ENCODE data around the gene GLIS1.

GLIS1 gene

DNA sequence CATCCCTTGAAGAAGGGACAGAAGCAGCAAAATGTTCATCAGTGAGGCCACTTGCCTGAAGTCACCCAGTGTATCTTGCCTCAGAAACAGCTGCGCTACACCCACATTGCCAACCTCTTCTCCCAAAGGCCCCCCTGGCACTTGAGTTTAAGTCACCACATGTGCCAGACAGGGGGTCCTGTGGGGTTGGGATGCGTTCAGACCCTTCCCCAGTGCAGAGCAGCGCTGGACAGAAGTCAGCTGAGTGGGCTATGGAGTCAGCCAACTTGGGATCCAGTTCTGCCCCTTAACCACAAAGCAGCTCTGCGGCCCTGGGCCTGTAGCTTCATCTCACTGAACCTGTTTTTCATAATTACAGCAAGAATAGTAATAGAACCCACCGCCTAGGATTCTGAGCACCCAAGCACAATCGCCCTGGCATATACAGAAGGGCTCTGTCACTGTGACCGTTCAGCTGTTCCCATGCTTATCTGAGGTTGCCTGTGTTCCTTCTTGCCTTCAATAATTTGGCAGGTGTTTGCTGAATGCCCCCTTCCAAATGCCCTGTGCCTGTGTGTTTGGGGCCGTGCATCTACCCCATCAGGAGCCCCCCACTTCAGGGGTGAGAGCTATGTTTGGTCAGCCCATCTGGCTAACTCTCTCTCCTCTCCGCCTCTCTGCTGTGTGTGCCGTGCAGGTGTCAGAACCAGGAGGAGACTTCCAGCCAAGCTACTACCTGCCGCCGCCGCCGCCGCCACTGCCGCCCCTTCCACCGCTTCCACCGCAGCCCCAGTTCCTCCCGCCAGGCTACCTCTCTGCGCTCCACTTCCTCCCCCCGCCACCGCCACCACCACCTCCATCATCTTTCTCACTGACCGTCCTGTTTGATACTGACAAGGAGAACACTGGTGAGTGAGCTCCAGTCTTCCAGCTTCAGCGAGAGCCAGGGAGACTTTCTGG lies 274.7 kb downstream of the GLIS1 start:
- DNase-seq (ENCODE audit: low read depth), result no peak

DNA sequence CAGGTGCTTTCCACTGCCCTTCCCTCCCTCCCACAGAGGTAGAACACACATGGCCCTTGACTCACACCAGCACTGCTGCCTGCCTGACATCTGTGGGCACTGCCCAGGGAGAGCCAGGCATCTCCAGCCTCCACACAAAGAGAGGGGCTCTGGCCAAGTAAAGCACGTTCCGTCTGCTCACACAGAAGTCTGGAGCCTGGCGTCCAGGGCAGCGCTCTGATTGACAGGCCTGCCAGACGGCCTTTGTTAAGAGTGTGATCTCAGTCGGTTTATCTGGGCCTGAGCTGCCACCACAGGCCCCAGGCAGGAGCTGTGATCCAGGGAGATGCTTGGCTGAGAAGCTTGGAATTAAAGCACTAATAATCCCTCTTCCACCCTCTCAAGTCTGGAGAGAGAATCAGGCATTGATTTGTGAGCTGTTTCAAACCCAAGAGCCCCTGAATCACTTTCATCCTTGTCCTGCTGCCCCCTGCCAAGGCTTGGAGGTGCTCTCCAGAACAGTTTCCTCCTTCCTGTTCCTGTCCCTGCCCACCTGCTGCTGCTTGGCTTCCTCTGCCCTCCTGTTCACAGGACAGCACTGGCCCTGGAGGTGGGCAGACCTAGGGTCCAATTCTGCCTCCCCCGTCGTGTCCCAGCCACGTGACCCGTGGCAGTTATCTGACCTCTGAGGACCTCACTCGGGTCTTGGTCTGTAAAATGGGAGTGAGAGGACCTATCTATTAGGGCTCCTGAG lies 276.0 kb downstream of the GLIS1 start:
- DNase-seq (ENCODE audit: low read depth), result no peak

- DNase-seq (ENCODE audit: low read depth), result no peak
Observed at GRCh38 chr1:53462193-53462592, 276.8 kb downstream of the GLIS1 start.

GRCh38 chr1:53461323-53462044 lies 277.5 kb downstream of the GLIS1 start:
- no peak for DNase-seq (ENCODE audit: low read depth)

GRCh38 chr1:53460666-53461322 lies 278.2 kb downstream of the GLIS1 start:
- DNase-seq (ENCODE audit: low read depth), result no peak

- DNase-seq (ENCODE audit: low read depth), result no peak
Observed at GRCh38 chr1:53460211-53460634, 278.7 kb downstream of the GLIS1 start.

DNA sequence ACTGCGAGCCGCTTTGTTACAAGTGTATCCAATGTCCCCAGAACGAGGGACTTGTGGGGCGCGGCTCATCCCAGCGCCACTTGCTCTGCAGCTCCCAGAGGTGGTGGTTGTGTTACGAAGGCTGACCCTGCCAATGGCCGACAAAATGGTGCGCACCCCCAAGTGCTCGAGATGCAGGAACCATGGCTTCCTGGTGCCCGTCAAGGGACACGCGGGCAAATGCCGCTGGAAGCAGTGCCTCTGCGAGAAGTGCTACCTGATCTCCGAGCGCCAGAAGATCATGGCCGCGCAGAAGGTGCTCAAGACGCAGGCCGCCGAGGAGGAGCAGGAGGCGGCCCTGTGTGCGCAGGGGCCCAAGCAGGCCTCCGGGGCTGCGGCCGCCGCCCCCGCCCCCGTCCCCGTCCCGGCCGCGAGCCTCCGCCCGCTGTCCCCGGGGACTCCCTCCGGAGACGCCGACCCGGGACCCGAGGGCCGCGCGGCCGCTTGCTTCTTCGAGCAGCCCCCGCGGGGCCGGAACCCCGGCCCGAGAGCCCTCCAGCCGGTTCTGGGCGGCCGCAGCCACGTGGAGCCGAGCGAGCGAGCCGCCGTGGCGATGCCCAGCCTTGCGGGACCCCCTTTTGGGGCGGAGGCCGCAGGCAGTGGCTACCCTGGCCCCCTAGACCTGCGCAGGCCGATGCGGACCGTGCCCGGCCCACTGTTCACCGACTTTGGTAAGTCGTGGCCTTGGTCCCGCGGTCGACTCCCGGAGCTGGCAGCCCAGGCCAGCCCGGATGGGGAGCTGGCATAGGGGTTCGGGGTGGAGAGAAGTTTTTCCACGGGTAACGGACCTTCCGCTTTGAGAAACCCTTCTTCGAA lies 279.4 kb downstream of the GLIS1 start, which contains the start of gene DMRTB1:
DMRTB1 (plus strand) TSS at position 79 of the 855 bp plus-strand sequence; CDS start at position 134, 55 bp downstream.
- no peak for DNase-seq (ENCODE audit: low read depth)

DNA sequence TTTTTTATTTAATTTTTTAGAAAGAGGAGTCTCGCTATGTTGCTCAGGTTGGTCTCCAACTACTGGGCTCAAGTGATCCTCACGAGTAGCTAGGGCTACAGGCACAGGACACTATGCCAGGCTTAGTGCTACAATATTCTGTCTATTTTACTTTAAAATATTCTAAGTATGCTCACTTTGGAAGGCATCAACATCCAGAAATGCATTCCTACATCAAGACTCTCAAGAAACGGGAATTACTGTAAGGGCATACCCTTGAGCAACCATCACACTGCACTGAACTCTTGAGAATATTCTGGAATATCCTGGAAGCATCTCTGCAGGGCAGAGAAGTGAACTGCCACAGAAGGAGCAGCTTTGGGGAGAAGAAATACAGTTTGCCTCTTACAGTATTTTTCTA lies 280.3 kb downstream of the GLIS1 start:
- no peak for DNase-seq (ENCODE audit: low read depth)

All from fibroblast of the conjunctiva (primary cell).